DMS79 (cell line): ENCODE measurements around the gene ATF5.
"Not testable (repeated sequence)": the region's sequence is repeated elsewhere in the genome, so short reads cannot be mapped to it uniquely, and the experiment has no call there.

Experiments
- DNase-seq: peaks from one replicate; lab custom pipeline; 2025; lab: John Stamatoyannopoulos, UW

The ATF5 gene

DNA sequence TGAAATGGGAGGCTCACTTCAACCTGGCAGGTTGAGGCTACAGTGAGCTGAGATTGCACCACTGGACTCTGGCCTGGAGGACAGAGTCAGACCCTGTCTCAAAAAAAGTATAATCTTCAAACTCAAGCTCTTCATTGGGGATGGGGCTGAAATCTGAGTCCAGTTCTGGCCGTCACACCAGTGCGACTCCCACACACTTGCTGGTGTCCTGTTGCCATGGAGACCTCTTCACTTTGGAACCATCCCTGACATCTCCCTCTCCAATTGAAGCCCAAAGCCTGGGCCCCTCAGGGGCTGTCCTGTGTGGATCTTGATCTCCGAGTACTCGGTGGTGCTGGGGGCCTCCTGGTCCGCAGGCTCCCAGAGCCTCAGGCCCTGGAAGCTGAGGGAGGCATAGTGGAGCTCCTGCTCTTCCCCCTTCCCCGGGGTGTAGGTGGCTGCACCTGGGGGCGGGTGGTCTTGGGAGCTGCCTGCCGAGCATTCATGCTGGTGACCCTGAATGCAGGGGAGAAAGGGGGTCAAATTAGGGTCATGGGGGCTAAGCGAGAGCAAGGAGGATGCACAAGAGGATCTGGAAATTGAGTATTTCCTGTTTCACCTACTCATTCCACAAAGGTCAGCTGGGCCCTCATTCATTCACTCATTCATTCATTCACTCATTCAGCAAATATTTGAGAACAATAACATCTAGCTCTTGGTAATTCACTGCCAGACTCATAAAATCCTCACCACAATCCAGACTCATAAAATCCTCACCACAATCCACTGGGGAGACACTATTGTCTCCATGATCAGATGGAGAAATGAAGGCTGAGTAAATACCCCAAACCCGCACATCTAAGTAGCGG, 21.0 kb downstream of the ATF5 start:
- DNase-seq = no peak

DNA sequence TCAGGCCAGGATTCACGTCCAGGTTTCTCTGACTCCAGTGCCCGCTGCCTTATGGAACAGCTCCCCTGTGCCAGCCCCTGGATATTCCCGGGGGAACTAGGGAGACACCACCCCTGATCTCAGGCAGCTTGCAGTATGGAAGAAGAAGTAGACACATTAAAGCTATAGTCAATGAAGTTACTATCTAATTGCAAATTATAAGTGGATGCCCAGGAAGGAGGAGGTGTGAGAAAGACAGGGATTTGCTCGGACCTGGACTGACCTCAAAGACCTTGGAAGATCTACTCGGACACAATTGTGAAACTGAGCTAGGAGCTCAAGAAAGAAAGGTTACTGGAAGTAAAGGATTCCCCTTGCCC, 21.6 kb downstream of the ATF5 start:
- DNase-seq = no peak

DNA sequence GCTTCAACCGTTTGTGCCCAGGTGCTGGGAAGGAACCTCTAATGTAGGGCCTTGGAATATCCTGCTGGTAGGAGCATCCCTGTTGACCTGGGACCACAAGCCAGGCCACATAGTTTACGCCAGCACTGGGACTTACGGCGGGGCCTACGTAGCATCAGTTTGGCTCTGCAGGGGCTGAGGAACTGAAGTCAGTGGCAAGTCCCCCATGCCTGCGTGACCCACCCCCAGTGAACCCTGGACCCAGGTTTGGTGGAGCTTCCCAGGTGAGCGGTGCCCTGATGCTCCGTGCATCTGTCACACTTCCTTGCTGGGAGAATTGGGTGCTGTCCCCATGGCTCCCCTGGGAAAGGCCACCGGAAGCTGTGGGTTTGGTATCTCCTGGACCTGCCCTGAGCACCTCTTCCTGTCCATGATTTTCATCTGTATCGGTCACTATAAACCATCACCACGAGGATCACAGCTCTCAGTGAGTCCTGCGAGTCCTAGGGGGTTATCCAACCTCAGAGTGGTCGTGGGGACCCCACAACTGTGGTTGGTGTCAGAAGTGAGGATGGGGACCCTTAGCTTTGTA, 22.0 kb downstream of the ATF5 start:
- no peak for DNase-seq

DNA sequence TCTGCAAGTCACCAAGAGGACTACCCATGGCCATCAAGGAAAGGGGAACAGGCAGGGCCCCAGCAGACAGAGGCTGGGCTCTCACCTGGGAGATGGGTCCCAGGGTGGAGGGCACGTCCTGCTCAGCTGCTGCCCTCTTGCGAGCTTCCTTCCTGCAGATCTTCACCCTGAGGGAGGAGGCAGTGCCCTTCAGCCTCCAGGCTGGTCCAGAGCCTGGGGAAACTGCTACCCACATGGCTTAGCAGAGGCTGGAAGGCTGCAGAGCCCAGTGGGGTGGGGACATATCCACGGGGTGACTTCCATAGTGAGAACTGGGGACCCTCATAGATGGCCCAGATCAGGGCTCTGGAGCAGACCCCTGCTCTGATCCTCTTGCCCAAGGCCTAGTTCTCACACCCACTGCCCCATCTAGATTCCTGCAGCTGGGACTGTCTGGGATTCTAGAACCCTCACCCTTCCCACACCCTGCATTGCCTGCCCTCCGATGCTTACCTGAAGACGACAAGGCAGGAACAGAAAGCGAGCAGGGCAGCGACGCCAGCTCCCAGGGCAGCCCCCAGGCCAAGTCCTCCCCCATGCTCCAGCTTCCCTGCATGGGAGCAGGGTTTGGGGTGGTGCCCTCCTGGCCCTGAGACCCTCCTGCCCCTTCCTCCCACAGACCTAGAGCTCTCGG, 22.9 kb downstream of the ATF5 start:
- no peak for DNase-seq

GRCh38 chr19:49952479-49952836, 23.5 kb downstream of the ATF5 start:
- DNase-seq = no peak

DNA sequence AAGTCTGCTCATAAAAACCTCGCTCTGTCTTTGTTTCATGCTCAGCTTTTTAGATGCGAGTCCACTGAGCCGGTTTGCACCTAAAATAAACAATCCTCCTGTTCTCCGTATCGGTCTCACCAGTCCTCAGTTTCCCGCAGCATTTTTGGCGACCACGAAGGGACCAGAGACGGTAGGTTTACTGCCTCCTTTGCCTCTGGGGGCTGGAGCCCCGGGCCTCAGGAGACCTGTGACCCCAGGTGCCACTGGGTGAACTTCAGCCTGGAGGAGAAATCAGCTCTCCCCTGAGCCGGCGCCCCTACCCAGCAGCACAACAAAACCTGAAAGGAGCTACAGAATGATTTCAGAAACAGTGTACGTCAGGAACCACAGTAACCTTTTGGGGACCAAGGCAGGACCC, 23.9 kb downstream of the ATF5 start:
- DNase-seq = no peak

- DNase-seq = no peak
These were observed 24.4 kb downstream of the ATF5 start for GRCh38 chr19:49953416-49953815.

- no peak for DNase-seq
These were observed 25.3 kb downstream of the ATF5 start for GRCh38 chr19:49954092-49954829.

GRCh38 chr19:49954933-49955332, 25.9 kb downstream of the ATF5 start:
- no peak for DNase-seq

DNA sequence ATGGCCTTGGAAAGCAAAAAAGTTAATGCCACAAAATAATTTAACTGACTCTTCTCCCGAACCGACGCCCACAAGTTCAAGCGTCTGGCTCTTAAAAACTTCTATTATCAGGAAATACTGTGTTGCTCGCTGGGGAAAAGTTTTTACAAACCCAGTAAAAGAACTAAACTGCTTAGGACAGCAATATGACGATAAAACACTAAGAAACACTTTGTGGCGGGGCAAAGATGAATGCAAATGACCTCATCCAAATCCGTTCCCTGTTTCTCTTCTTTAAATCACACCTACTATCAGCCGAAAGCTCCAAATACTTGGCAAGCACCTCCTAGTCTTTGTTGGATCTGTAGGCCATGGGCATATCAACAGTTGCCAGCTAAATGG, 27.1 kb downstream of the ATF5 start:
- DNase-seq = no peak

- no peak for DNase-seq
These were observed 28.4 kb downstream of the ATF5 start for GRCh38 chr19:49957262-49957915.

GRCh38 chr19:49958144-49958543, 29.1 kb downstream of the ATF5 start:
- DNase-seq = not testable (repeated sequence)

DNA sequence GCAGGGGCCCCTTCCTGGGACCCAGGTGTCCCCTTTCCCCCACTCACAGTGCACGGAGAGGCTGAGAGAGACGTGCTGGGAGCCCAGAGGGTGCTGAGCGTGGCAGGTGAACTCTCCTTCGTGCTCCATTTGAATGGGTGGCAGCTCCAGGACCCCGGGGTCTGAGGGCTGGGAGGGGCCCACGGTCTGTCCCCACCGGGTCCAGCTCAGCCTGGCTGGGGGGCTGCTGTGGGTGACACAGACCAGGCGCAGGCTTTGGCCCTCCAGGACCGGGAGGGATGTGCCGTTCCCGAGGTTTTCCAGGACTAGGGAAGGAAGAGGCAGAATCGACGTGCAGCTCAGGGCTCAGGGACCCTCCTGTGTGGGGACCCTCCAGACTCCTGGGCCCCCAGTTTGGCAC, 29.6 kb downstream of the ATF5 start:
- DNase-seq = not testable (repeated sequence)

DNA sequence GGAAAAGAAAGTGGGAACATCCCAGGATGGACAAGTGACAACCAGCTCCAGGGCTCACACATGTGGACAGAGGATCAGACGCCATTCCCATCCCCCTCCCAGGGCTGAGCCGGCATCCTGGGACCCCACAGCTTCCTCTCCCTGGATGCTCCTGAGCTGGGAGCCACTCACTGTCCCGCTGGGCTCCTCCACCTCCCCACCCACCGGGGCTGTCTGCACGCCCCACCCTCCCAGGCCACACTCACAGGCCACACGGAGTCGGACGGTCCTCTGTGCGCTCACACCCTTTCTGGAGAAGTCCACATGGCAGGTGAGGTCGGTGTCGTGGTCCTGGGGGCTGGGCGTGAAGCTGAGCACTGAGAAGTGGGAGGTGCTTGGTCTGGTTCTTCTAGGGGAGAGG, 30.9 kb downstream of the ATF5 start:
- DNase-seq = not testable (repeated sequence)

GRCh38 chr19:49960980-49961379, 32.0 kb downstream of the ATF5 start, which contains the start of gene SIGLEC11:
Gene SIGLEC11 (minus strand): TSS chr19:49961172. CDS start chr19:49961081, 91 bp downstream.
- not testable (repeated sequence) for DNase-seq

DNA sequence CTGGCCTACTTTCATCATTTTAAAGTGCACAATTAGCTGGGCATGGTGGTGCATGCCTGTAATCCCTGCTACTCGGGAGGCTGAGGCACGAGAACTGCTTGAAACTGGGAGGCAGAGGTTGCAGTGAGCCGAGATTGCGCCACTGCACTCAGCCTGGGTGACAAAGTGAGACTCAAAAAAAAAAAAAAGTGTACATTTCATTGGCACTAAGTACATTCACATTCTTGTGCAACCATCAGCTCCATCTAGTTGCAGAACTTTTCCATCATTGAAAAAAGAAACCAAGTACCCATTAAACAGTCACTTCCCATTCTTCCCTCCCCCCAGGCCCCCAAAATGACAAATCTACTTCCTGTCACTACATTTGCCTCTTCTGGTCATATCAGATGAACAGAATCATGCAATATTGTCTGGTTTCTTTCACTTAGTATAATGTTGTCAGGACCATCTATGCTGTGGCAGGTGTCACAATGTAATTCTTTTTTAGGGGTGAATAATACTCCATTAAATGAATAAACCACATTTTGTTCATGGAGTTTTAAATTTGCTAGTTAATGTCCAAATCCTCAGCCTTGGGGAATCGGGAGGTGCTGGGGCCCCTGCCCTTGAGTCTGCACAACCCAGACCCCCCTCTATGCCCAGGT, 39.4 kb downstream of the ATF5 start:
- no peak for DNase-seq

- not testable (repeated sequence) for DNase-seq
These were observed 40.4 kb downstream of the ATF5 start for GRCh38 chr19:49969355-49969754.

- no peak for DNase-seq
These were observed 43.0 kb downstream of the ATF5 start for GRCh38 chr19:49971991-49972411.

GRCh38 chr19:49972841-49973240, 43.8 kb downstream of the ATF5 start:
- DNase-seq = no peak

DNA sequence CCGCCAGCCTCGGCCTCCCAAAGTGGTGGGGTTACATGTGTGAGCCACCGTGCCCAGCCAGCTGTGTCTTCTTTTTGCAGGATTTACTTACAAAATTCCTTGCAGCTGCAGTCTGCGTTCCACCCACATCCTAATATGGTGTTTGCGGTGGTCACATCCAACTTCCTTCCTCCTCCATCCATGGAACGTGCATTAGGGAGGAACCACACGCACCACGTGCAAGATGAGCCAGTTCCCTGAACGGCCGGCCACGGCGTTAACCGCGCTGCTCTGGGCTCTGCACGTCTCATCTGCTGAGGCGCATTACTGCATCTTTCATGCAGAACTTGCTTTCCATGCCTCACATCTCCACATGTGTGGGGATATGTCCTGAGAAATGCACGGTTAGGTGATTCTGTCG, 45.0 kb downstream of the ATF5 start:
- DNase-seq = no peak

DNA sequence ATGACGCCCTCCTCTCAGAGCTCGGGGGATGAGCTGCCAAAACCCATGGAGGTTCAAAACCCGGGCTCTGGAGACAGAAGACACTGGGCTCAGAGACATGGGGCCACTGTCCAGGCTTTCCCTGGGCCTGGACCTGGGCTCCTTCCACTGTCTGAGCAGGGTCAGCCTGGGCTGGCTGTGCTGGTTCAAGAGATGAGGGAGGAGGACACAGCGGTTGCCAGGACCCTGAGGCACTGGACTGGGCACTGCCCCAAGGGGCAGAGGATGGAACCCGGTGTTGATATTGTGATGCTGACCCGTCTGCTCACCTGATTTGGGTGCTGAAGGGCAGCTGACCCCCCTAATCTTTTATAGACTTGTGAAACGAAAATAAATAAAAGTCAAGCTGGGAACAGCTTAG, 46.0 kb downstream of the ATF5 start:
- DNase-seq = no peak
